Measurements from ENCODE around the gene ATPAF2. TPM values are rescaled to one million over a fixed set of nuclear protein-coding genes. Genes with fewer than 3 reads are reported as not detected.

Gene ATPAF2
- total RNA-seq, 3 donors from 2014 or later (not counting 1 experiment from before 2014, with no cell fraction given), result 31.4 to 43.4 (median 41.5) TPM

DNA sequence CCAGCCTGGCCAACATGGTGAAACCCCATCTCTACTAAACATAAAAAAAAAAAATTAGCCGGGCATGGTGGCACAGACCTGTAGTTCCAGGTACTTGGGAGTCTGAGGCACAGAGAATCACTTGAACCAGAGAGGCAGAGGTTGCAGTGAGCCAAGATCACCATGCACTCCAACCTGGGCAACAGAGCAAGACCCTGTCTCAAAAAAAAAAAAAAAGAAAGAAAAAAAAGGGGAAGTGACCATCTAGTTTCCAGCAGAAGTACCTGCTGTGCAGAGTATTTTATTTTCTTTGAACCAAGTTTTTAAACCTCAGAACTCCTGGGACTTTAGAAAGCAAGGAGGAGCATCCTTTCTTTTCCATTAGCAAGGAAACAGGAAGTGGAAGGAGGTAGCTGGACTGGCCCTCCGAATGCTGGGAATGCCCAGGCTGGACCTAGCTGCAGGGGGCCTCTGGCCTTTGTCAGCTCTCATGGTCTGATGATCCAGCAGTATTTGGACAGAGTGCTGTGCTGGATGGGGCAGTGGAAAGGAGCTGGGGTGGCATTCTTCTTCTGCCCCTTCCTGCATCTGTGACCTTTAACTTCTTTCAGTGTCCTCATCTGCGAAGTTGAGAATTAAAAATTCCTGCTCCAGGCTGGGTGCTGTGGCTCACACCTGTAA, 6.9 kb upstream of the ATPAF2 start:
- TF ChIP-seq CTCF (IDR thresholded peaks at IDR 0.05), result no peak
- H3K36me3 ChIP-seq (ENCODE audit: control insufficient read depth, insufficient read depth, low read length), result peaks cover 7% of the 10 kb centered on the region
- no peaks in the 10 kb centered on the region for H3K27me3 ChIP-seq (ENCODE audit: control insufficient read depth, insufficient read depth, low read length)
- ATAC-seq (no peak), DNase-seq (no peak)
- H3K4me1 ChIP-seq (ENCODE audit: control insufficient read depth, insufficient read depth, low read length), result peaks cover under 1% of the 10 kb centered on the region
- no peaks in the 10 kb centered on the region for H3K9me3 Mint-ChIP-seq
- no peak overlapping the region for H3K27ac Mint-ChIP-seq
- H3K4me3 ChIP-seq (ENCODE audit: low read length), result no peak overlapping the region
- no peak overlapping the region for H3K4me3 Mint-ChIP-seq
- no peaks in the 10 kb centered on the region for H3K9me3 ChIP-seq (ENCODE audit: control insufficient read depth, insufficient read depth, low read length)
- no peaks in the 10 kb centered on the region for H3K27me3 Mint-ChIP-seq (ENCODE audit: low read depth in 2 of 2)
- H3K36me3 Mint-ChIP-seq, result no peaks in the 10 kb centered on the region
- H3K4me1 Mint-ChIP-seq, result peaks cover 11 to 16% of the 10 kb centered on the region in 2 donors
- H3K27ac ChIP-seq (ENCODE audit: low read length), result no peak overlapping the region
- WGBS (ENCODE audit: insufficient coverage), result 96% methylated on average over 3 of the region's 3 CpGs
- intact Hi-C loops (cut with micrococcal nuclease), result no loop called here

GRCh38 chr17:18044609-18045008, 5.6 kb upstream of the ATPAF2 start:
- Histone ChIP-seq H3K27ac (ENCODE audit: low read length) (no peak overlapping the region), H3K9me3 (ENCODE audit: control insufficient read depth, insufficient read depth, low read length) (no peaks in the 10 kb centered on the region), H3K27me3 (ENCODE audit: control insufficient read depth, insufficient read depth, low read length) (no peaks in the 10 kb centered on the region), H3K4me3 (ENCODE audit: low read length) (no peak overlapping the region), H3K36me3 (ENCODE audit: control insufficient read depth, insufficient read depth, low read length) (peaks cover 7% of the 10 kb centered on the region), H3K4me1 (ENCODE audit: control insufficient read depth, insufficient read depth, low read length) (peaks cover 11% of the 10 kb centered on the region)
- H3K4me1 Mint-ChIP-seq, result peaks cover 20 to 27% of the 10 kb centered on the region in 2 donors
- H3K27ac Mint-ChIP-seq, result no peak overlapping the region
- whole genome bisulfite sequencing (ENCODE audit: insufficient coverage), result 93% methylated on average over 3 of the region's 3 CpGs
- H3K27me3 Mint-ChIP-seq (ENCODE audit: low read depth in 2 of 2), result no peaks in the 10 kb centered on the region
- H3K4me3 Mint-ChIP-seq, result no peak overlapping the region
- ATAC-seq, result no peak
- H3K9me3 Mint-ChIP-seq, result no peaks in the 10 kb centered on the region
- TF ChIP-seq CTCF (IDR thresholded peaks at IDR 0.05), result no peak
- intact Hi-C loops (cut with micrococcal nuclease), result no loop called here
- no peak for DNase-seq
- no peaks in the 10 kb centered on the region for H3K36me3 Mint-ChIP-seq

- no peak for TF ChIP-seq CTCF (IDR thresholded peaks at IDR 0.05)
- DNase-seq, result peak in 1 of 2 donors; percentile 43
- H3K27ac Mint-ChIP-seq, result no peak overlapping the region
- H3K36me3 ChIP-seq (ENCODE audit: control insufficient read depth, insufficient read depth, low read length), result peaks cover 7% of the 10 kb centered on the region
- H3K27ac ChIP-seq (ENCODE audit: low read length), result no peak overlapping the region
- H3K4me1 ChIP-seq (ENCODE audit: control insufficient read depth, insufficient read depth, low read length), result peaks cover 14% of the 10 kb centered on the region
- 95% methylated on average over 1 of the region's 1 CpG for WGBS (ENCODE audit: insufficient coverage)
- ATAC-seq, result no peak
- peaks cover 30 to 36% of the 10 kb centered on the region in 2 donors for H3K4me1 Mint-ChIP-seq
- intact Hi-C loops (cut with micrococcal nuclease), result no loop called here
- H3K9me3 ChIP-seq (ENCODE audit: control insufficient read depth, insufficient read depth, low read length), result no peaks in the 10 kb centered on the region
- H3K27me3 Mint-ChIP-seq (ENCODE audit: low read depth in 2 of 2), result no peaks in the 10 kb centered on the region
- H3K27me3 ChIP-seq (ENCODE audit: control insufficient read depth, insufficient read depth, low read length), result no peaks in the 10 kb centered on the region
- H3K9me3 Mint-ChIP-seq, result no peaks in the 10 kb centered on the region
- H3K4me3 Mint-ChIP-seq, result no peak overlapping the region
- H3K4me3 ChIP-seq (ENCODE audit: low read length), result no peak overlapping the region
- no peaks in the 10 kb centered on the region for H3K36me3 Mint-ChIP-seq
Measured at GRCh38 chr17:18043491-18043890, 4.5 kb upstream of the ATPAF2 start.

DNA sequence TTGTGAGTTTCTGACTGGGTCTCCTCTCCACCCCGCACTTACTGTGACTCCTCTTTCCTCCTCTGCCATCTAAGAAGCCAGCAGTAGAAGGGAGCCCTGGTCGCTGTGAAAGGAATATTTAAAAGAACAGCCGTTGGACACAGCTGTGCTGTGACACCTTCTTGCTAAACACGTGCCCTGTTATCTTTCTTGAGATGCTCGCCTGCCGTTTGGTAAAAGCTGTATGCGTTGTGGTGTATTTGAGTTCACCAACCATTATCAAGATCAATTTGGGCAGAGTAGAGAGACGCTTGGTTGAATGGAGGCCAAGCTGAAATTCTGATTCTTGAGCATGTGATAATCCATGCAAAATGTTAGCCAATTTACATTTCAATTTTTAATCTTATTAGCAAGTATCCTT, 4.0 kb upstream of the ATPAF2 start:
- WGBS (ENCODE audit: insufficient coverage), result 97% methylated on average over 8 of the region's 8 CpGs
- Histone ChIP-seq H3K36me3 (ENCODE audit: control insufficient read depth, insufficient read depth, low read length) (peaks cover 7% of the 10 kb centered on the region), H3K27me3 (ENCODE audit: control insufficient read depth, insufficient read depth, low read length) (no peaks in the 10 kb centered on the region), H3K4me3 (ENCODE audit: low read length) (no peak overlapping the region), H3K27ac (ENCODE audit: low read length) (no peak overlapping the region), H3K4me1 (ENCODE audit: control insufficient read depth, insufficient read depth, low read length) (peaks cover 19% of the 10 kb centered on the region), H3K9me3 (ENCODE audit: control insufficient read depth, insufficient read depth, low read length) (no peaks in the 10 kb centered on the region)
- H3K9me3 Mint-ChIP-seq, result no peaks in the 10 kb centered on the region
- H3K4me3 Mint-ChIP-seq, result no peak overlapping the region
- no peak for TF ChIP-seq CTCF (IDR thresholded peaks at IDR 0.05)
- no peaks in the 10 kb centered on the region for H3K27me3 Mint-ChIP-seq (ENCODE audit: low read depth in 2 of 2)
- H3K4me1 Mint-ChIP-seq, result peaks cover 35 to 42% of the 10 kb centered on the region in 2 donors
- H3K27ac Mint-ChIP-seq, result no peak overlapping the region
- intact Hi-C loops (cut with micrococcal nuclease), result no loop called here
- DNase-seq (no peak), ATAC-seq (no peak)
- H3K36me3 Mint-ChIP-seq, result no peaks in the 10 kb centered on the region

Measured in natural killer cell (primary cell).